H9 (cell line): Measurements from ENCODE around the gene KCNK5. TPM values are rescaled to one million over a fixed set of nuclear protein-coding genes. Genes with fewer than 3 reads are reported as not detected.

Source experiments
- DNase-seq: peaks from one replicate; pipeline ENCODE4 v3.0.0-alpha.2; 2017
- H2AFZ ChIP-seq: one replicate; pipeline ENCODE4 v1.6.1; 2013; ENCODE audit warnings: mild to moderate bottlenecking, low read length, control low read depth, moderate library complexity
- H2AK5ac ChIP-seq: 2 replicates; pipeline ENCODE4 v1.6.1; 2013; ENCODE audit warnings: low read length, control low read depth, mixed read lengths; ENCODE audit not compliant: insufficient read length
- H2BK120ac ChIP-seq: one replicate; pipeline ENCODE4 v1.6.1; 2013; ENCODE audit warnings: low read depth, mild to moderate bottlenecking, low read length, control low read depth, inconsistent platforms; ENCODE audit not compliant: poor library complexity, severe bottlenecking
- H2BK12ac ChIP-seq: 2 replicates; pipeline ENCODE4 v1.6.1; 2013; ENCODE audit warnings: low read length, control low read depth, mixed read lengths, low read depth; ENCODE audit not compliant: insufficient read length
- H2BK15ac ChIP-seq: 2 replicates; pipeline ENCODE4 v1.6.1; 2013; ENCODE audit warnings: low read depth, low read length, control low read depth
- H2BK20ac ChIP-seq: one replicate; pipeline ENCODE4 v1.6.1; 2013; ENCODE audit warnings: low read depth, mild to moderate bottlenecking, low read length, control low read depth, inconsistent platforms; ENCODE audit not compliant: poor library complexity, severe bottlenecking
- H2BK5ac ChIP-seq: 2 replicates; pipeline ENCODE4 v1.6.1; 2013; ENCODE audit warnings: low read length, control low read depth, mixed read lengths; ENCODE audit not compliant: insufficient read length
- H3K14ac ChIP-seq: 2 replicates; pipeline ENCODE4 v1.6.1; 2013; ENCODE audit warnings: low read length, control low read depth; ENCODE audit not compliant: insufficient read depth
- H3K18ac ChIP-seq: 2 replicates; pipeline ENCODE4 v1.6.1; 2013; ENCODE audit warnings: low read depth, mild to moderate bottlenecking, mixed read lengths, low read length, control low read depth; ENCODE audit not compliant: insufficient read length
- H3K23ac ChIP-seq: 2 replicates; pipeline ENCODE4 v1.6.1; 2013; ENCODE audit warnings: low read length, control low read depth, mixed read lengths, low read depth; ENCODE audit not compliant: insufficient read length
- H3K23me2 ChIP-seq: 2 replicates; pipeline ENCODE4 v1.6.1; 2013; ENCODE audit warnings: low read depth, mild to moderate bottlenecking, mixed read lengths, low read length, control low read depth; ENCODE audit not compliant: insufficient read length, poor library complexity, severe bottlenecking
- H3K27ac ChIP-seq: 2 replicates; pipeline ENCODE4 v1.5.1; 2013; ENCODE audit warnings: low read length, control low read depth, mixed read lengths, low read depth; ENCODE audit not compliant: insufficient read length
- H3K27me3 ChIP-seq: 2 replicates; pipeline ENCODE4 v1.6.1; 2013; ENCODE audit warnings: low read length, control low read depth, inconsistent platforms; ENCODE audit not compliant: insufficient read depth
- H3K4ac ChIP-seq: 2 replicates; pipeline ENCODE4 v1.6.1; 2013; ENCODE audit warnings: low read depth, mild to moderate bottlenecking, control low read depth, inconsistent platforms, low read length, moderate library complexity
- H3K4me1 ChIP-seq: 2 replicates; pipeline ENCODE4 v1.6.1; 2013; ENCODE audit warnings: low read length, control low read depth, inconsistent platforms; ENCODE audit not compliant: insufficient read depth
- H3K4me2 ChIP-seq: 2 replicates; pipeline ENCODE4 v1.6.1; 2013; ENCODE audit warnings: low read length, control low read depth, mixed read lengths; ENCODE audit not compliant: insufficient read length, insufficient read depth
- H3K56ac ChIP-seq: 2 replicates; pipeline ENCODE4 v1.6.1; 2013; ENCODE audit warnings: low read depth, mild to moderate bottlenecking, mixed read lengths, low read length, control low read depth; ENCODE audit not compliant: insufficient read length
- H3K79me1 ChIP-seq: 2 replicates; pipeline ENCODE4 v1.6.1; 2013; ENCODE audit warnings: low read depth, mild to moderate bottlenecking, moderate library complexity, low read length, control low read depth, inconsistent platforms; ENCODE audit not compliant: insufficient read depth, poor library complexity, severe bottlenecking
- H3K79me2 ChIP-seq: 2 replicates; pipeline ENCODE4 v1.6.1; 2013; ENCODE audit warnings: low read length, control low read depth, inconsistent platforms; ENCODE audit not compliant: insufficient read depth
- H3K9ac ChIP-seq: 2 replicates; pipeline ENCODE4 v1.6.1; 2013; ENCODE audit warnings: low read length, control low read depth, mixed read lengths; ENCODE audit not compliant: insufficient read length; ENCODE audit errors: extremely low read depth
- H3K9me3 ChIP-seq: one replicate; pipeline ENCODE4 v1.6.1; 2013; ENCODE audit warnings: low read depth, low read length, inconsistent platforms; ENCODE audit not compliant: control insufficient read depth
- H3T11ph ChIP-seq: one replicate; pipeline ENCODE4 v1.6.1; 2013; ENCODE audit warnings: mild to moderate bottlenecking, low read length, control low read depth, inconsistent platforms
- H4K20me1 ChIP-seq: one replicate; pipeline ENCODE4 v1.6.1; 2013; ENCODE audit not compliant: control insufficient read depth, insufficient read length, insufficient read depth
- H4K5ac ChIP-seq: 2 replicates; pipeline ENCODE4 v1.6.1; 2013; ENCODE audit warnings: low read depth, mild to moderate bottlenecking, mixed read lengths, low read length, control low read depth; ENCODE audit not compliant: insufficient read length
- H4K8ac ChIP-seq: replicated peaks from 2 replicates; pipeline ENCODE4 v1.6.1; 2013; ENCODE audit warnings: low read length, control low read depth, mixed read lengths, low read depth; ENCODE audit not compliant: insufficient read length
- H4K91ac ChIP-seq: 2 replicates; pipeline ENCODE4 v1.6.1; 2013; ENCODE audit warnings: low read depth, mild to moderate bottlenecking, moderate library complexity, mixed read lengths, low read length, control low read depth; ENCODE audit not compliant: insufficient read length
- H3K27ac Mint-ChIP-seq, 3 experiments: 2 replicates in 2 of 3; 3 replicates in 1 of 3; pipeline ENCODE4 v1.8.0; 2020 to 2021; ENCODE audit warnings: mixed read lengths in 3 of 3, mild to moderate bottlenecking in 1 of 3, moderate library complexity in 1 of 3
- H3K27me3 Mint-ChIP-seq: 2 replicates; pipeline ENCODE4 v1.8.0; 2021; ENCODE audit warnings: low read depth, mild to moderate bottlenecking, moderate library complexity, mixed read lengths
- H3K36me3 Mint-ChIP-seq, 3 experiments: 2 replicates in 2 of 3; 3 replicates in 1 of 3; pipeline ENCODE4 v1.8.0; 2020 to 2021; ENCODE audit warnings: low read depth in 3 of 3, mixed read lengths in 3 of 3; ENCODE audit not compliant: insufficient read depth in 1 of 3
- H3K4me1 Mint-ChIP-seq, 2 experiments: 2 replicates each; pipeline ENCODE4 v1.8.0; 2020; ENCODE audit warnings: mixed read lengths in 2 of 2
- H3K4me3 Mint-ChIP-seq, 2 experiments: 2 replicates in 1 of 2; 3 replicates in 1 of 2; pipeline ENCODE4 v1.8.0; 2020 to 2021; ENCODE audit warnings: mild to moderate bottlenecking in 2 of 2, mixed read lengths in 2 of 2, moderate library complexity in 1 of 2
- H3K9me3 Mint-ChIP-seq, 2 experiments: 2 replicates in 1 of 2; 3 replicates in 1 of 2; pipeline ENCODE4 v1.8.0; 2020; ENCODE audit warnings: mild to moderate bottlenecking in 2 of 2, mixed read lengths in 2 of 2, moderate library complexity in 1 of 2
- CTCF ChIP-seq: fragments of 200-600 bp; sonication (generic); conservative IDR thresholded peaks from 3 replicates; pipeline ENCODE4 v1.8.0; 2021; ENCODE audit warnings: antibody characterized with exemption, mild to moderate bottlenecking
- WGBS: extraction: QIAGEN DNeasy Blood & Tissue Kit; methylation state at CpG from one replicate; pipeline ENCODE4 v1.1.7; 2013; ENCODE audit warnings: missing lambda C conversion rate, low lambda C conversion rate, mixed read lengths; ENCODE audit not compliant: insufficient read length; ENCODE audit errors: extremely low coverage; 5-methylcytosine and 5-hydroxymethylcytosine counted together
- total RNA-seq: library from RNA; stranded (reverse); gene quantifications from 2 replicates; pipeline ENCODE4 v1.2.1, GENCODE V29; 2021

The KCNK5 gene
- total RNA-seq, 1 experiment from 2014 or later: 30.0 TPM

- H3K4me1 ChIP-seq: peaks cover 6% of the 10 kb centered on the region; the same call in 1 of the 2 replicates
- H2AK5ac ChIP-seq: no peak overlapping the region
- H4K5ac ChIP-seq: no peak overlapping the region
- no peak overlapping the region for H3K27ac ChIP-seq
- Mint-ChIP-seq H3K4me3 (no peak overlapping the region), H3K27me3 (no peaks in the 10 kb centered on the region), H3K9me3 (peaks cover 0 to 4% of the 10 kb centered on the region in 2 experiments; a peak in 1 of 5 replicates), H3K4me1 (peaks cover 39 to 42% of the 10 kb centered on the region in 2 experiments), H3K27ac (peak overlapping the region in 1 of 3 experiments; percentile 88; a peak in 2 of 7 replicates), H3K36me3 (peaks cover 0 to 3% (median 2%) of the 10 kb centered on the region in 3 experiments; a peak in 1 of 7 replicates)
- no peak overlapping the region for H4K91ac ChIP-seq
- no peaks in the 10 kb centered on the region for H3K79me2 ChIP-seq
- H2BK20ac ChIP-seq: no peak overlapping the region
- no peak overlapping the region for H3K14ac ChIP-seq
- no peaks in the 10 kb centered on the region for H3K79me1 ChIP-seq
- H3K56ac ChIP-seq: no peak overlapping the region
- no peak overlapping the region for H3K9ac ChIP-seq
- H3K18ac ChIP-seq: no peak overlapping the region
- no peak for TF ChIP-seq CTCF
- H4K8ac ChIP-seq: no peak overlapping the region
- no peak overlapping the region for H2BK5ac ChIP-seq
- H3K23me2 ChIP-seq: no peaks in the 10 kb centered on the region
- H3K4ac ChIP-seq: no peak overlapping the region
- no peak for DNase-seq
- no peak overlapping the region for H2BK12ac ChIP-seq
- H2AFZ ChIP-seq: no peak overlapping the region
- WGBS: no CpG with 5 or more reads among the region's 3 CpGs
- no peak overlapping the region for H3K4me2 ChIP-seq
- H2BK120ac ChIP-seq: no peak overlapping the region
- H3K9me3 ChIP-seq: no peaks in the 10 kb centered on the region
- H4K20me1 ChIP-seq: no peaks in the 10 kb centered on the region
- H2BK15ac ChIP-seq: no peak overlapping the region
- no peak overlapping the region for H3T11ph ChIP-seq
- no peaks in the 10 kb centered on the region for H3K27me3 ChIP-seq
- no peak overlapping the region for H3K23ac ChIP-seq
Observed at GRCh38 chr6:39261751-39262150, 32.5 kb upstream of the KCNK5 start.
